SU-DHL-6 (cell line): ENCODE data around the gene KCTD11.

Source experiments
- CTCF ChIP-seq: fragments of 200-600 bp; sonication (generic); IDR thresholded peaks from one replicate; pipeline ENCODE4 v1.5.1; 2017; ENCODE audit warnings: antibody characterized with exemption, mild to moderate bottlenecking, low read length, moderate library complexity; ENCODE audit not compliant: insufficient read depth, poor library complexity, severe bottlenecking
- EZH2phosphoT487 ChIP-seq: fragments of 200-600 bp; sonication (generic), shearing (Covaris generic); conservative IDR thresholded peaks from 2 replicates; pipeline ENCODE4 v1.6.1; 2018; ENCODE audit warnings: mild to moderate bottlenecking, antibody characterized with exemption, low read length, moderate library complexity, mixed read lengths

GRCh38 chr17:7328840-7329373, 23.1 kb upstream of the KCTD11 start, which contains the start of gene NEURL4:
- no peak for TF ChIP-seq CTCF
- no peak for TF ChIP-seq EZH2phosphoT487
